A204.1 (cell line): ENCODE measurements around the gene IRS1.

Experiments
- FAIRE-seq: peaks from 2 replicates; lab custom pipeline; 2012; peaks lifted over from hg19 to GRCh38; lab: Jason Lieb, UNC

The IRS1 gene

DNA sequence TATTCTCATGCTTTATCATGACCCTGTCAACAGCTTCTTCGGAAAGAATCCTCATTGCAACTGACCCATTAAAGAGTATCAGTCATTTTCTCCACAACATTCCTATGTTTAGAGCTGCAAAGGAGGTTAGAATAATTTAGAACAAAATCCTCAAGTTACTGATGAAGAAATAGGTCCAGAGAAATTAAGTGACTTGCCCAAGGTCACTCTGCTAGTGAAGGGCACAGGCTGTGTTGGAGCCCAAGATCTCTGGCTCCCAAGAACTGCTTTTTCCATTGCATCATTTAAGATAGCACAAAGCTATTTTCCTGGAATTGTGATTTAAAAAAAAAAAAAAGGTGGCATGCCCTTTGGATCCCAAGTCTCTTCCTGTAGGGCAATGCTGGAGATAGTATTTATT is 9.6 kb downstream of the IRS1 start:
- FAIRE-seq: no peak

GRCh38 chr2:226788881-226789490 is 10.6 kb downstream of the IRS1 start:
- FAIRE-seq: no peak

DNA sequence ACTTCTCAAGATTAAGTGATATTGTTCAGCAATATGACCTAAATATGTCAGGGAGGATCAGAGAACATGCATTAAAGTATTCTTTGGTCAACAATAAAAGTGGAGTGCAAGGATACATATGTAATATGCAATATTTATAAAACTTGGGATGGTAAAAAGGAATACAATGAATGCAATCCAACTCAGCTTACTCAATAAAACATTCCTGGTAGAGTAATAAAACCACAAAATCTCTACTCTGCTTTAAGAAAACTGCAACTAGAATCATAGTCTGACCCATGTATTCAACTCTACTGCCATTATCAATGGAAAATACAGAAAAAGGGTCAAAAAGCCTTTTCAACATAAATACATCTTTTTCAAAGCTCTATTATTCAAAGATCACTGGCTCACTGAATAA is 11.6 kb downstream of the IRS1 start:
- FAIRE-seq: no peak

DNA sequence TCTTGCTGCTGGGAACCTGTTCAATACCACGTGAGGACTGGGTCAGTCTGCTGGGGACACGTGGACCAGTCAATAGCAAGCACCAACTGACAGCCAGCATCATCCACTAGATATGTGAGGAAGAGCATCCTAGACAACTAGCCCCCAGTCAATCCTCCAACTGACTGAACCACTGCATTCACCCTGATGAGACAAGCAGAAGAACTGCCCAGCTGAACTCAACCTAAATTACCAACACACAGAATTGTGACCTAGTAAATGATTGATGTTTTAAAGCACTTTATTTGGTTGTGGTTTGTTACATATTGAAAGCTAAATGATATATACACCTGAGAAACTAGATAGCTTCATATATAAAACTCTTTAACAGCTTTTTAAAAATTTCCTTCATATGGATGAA is 15.7 kb downstream of the IRS1 start:
- FAIRE-seq: no peak

DNA sequence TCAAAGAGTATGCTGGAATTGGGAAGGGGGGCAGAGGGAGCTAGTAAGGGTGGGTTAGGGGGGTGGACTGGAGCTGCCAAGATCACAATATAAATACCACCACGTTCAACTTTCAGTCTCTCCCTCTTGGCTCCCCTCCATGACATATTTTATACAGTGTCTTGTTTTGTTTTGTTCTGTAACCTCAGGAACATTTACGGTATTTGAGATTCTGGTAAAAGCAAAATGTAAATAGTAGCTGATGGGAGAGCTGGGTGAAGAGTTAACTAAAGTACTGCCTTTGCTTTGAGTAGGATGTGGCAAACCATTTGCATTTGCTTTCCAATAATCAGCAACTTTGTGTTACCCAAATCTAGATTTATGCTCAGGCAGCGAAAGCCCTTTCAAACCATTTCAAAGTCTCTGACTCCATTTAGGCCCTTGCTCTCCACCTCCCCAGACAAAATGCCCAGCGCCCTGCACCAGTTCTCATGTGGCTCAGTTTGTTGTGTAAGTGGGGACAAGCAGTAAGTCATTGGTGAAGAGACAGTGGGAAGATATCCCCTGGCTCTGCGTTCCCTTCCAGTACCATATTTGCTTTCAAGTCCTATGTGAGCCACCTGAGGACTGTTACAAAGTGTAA is 17.4 kb downstream of the IRS1 start:
- FAIRE-seq: no peak

GRCh38 chr2:226780431-226780830 is 19.2 kb downstream of the IRS1 start:
- FAIRE-seq: no peak

DNA sequence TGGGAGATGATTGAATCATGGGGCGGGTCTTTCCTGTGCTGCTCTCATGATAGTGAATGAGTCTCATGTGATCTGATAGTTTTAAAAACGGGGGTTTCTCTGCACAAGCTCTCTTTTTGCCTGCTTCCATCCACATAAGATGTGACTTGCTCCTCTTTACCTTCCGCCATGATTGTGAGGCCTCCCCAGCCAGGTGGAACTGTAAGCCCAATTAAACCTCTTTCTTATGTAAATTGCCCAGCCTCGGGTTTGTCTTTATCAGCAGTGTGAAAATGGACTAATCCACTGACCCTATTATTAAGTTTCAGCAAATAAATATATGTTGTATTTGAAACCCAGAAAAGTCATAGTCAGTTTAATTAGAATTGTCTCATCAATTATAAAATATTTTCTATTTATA is 22.0 kb downstream of the IRS1 start:
- FAIRE-seq: no peak

DNA sequence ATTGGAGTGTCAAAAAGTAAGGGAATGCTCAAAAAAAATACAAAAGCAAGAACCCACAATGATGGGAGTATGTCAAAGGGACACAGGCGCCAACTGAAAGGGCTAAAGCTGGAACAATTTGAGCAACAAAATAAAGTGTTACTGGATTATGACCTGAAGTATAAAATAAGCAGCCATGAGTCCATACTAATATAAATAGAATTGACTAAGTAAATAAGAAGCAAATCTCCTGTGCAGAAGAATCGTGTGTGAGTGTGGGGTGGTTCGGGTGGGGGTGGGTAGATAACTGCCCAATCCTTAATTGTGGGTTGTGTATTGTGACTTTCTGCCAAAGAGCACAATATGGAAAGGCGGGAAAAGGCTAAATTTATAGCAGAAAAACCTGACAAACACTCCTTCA is 23.5 kb downstream of the IRS1 start:
- no peak for FAIRE-seq

GRCh38 chr2:226775032-226775509 is 24.5 kb downstream of the IRS1 start:
- FAIRE-seq: no peak

- no peak for FAIRE-seq
These were observed 26.3 kb downstream of the IRS1 start for GRCh38 chr2:226773291-226773690.

GRCh38 chr2:226772389-226773179 is 27.0 kb downstream of the IRS1 start:
- no peak for FAIRE-seq

GRCh38 chr2:226771067-226771466 is 28.6 kb downstream of the IRS1 start:
- no peak for FAIRE-seq

DNA sequence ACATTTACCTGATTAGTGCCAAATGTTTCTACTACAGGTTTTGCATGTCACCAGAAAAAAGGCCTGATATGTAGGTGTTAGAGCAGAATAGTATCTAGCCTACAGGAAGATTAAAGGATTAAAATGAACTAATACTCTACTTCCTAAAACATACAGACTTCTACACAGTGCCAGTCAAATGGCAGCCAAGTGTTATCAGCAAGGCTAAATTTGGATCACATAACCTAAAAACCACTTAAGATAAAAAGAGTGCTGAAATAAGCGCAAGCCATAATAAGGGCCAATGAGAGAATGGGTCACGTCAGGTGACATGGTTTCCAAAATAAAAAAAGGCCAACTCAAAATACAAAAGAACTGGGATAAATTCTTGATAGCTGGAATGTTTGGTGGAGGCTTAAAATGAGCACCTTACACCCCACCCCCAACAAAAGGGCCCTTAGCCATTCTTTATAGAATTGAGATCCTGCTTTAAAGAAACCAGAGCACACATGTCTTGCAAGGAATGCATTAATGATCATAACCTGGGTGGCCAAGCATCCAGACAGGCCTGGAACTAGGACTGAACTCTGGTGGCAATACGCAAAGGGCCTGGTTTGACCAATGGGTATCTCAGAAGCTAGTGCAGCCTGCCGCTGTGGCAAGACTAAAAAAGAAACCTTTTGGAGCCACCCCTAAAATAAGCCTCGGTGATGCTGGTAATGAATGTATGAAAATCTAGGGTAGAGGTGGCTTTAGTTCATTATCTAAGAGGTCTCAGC is 32.4 kb downstream of the IRS1 start:
- FAIRE-seq: no peak

GRCh38 chr2:226766352-226767055 is 33.1 kb downstream of the IRS1 start:
- no peak for FAIRE-seq

DNA sequence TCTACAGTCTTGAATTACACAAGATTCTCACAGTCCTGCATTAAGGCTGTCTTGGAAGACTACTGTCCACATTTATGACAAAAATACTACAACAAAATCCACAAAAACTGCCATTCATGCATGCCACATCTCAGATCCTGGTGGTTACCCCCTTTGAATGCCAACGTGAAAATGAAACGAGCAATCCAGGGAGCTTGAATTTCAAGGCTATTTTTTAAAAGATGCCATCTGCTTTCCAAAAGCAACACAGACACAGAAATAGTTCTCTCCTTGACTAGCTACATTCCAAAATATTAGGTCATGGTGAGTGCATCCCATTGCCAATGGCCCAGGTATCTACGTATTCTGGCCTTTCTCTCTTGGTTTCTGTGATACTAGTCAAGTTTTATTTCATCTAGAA is 36.3 kb downstream of the IRS1 start:
- FAIRE-seq: no peak

DNA sequence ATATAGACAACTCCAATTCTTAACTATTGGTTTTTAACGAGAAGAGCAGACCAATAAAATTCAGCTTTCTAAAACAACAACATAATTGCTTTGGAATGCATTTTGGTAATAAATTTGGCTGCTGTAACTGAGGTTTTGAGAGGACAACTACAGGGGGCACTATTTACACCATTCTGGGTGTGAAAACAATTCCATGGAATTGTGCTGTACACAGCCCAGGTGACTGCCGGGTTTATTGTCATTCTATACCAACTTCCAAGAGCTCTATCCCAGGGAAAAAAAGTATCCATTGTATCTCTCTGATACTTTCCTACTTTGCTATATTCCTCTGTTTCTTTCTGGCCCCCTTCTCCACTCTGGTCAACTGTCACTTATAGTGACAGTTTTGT is 38.4 kb downstream of the IRS1 start:
- FAIRE-seq: no peak

GRCh38 chr2:226760412-226761194 is 39.0 kb downstream of the IRS1 start:
- no peak for FAIRE-seq

DNA sequence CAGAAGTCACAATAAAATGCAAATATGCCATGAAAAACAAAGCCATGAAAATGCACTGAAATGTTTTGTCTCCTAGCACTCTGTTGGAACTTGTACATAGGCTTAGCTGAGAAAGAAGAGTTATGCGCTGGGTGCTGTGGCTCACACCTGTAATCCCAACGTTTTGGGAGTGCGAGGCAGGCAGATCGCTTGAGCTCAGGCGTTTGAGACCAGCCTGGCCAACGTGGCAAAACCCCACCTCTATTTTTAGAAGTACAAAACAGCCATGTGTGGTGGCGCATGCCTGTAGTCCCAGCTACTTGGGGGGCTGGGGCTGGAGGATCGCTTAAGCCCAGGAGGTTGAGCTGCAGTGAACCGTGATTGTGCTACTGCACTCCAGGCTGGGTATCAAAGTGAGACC is 39.9 kb downstream of the IRS1 start:
- FAIRE-seq: no peak

DNA sequence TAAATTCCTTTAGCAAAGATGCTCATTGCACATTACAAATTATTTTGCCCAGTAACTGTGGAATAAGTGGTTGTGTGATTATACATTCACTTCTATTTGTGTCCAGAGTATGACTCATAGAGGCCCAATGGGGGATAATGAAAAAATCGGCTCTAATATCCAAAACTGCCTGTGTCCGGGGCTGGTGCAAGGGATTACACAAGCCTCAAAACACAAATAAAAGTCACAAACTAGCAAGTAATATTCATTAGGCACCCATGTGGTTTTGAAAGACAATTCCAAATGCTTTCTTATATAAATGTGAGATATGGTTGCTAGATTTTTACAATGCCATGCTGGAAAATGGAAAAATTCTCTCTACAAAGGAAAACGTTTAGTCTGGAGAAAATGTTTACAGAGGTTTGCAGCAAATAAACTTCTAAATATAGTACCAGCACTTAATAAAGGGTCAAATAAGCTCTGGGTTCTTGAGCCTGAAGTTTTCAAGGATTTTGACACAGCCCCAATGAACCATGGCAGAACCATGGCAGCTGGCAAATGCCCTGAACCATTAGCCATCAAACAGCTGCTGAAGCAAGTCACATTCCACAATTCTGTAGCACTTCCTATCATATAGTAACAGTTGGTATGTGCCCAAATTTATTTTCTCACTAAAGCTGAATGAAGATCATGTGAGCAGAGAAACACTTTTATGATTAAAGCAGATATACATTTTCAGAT is 40.5 kb downstream of the IRS1 start:
- FAIRE-seq: no peak

GRCh38 chr2:226756131-226756530 is 43.5 kb downstream of the IRS1 start:
- no peak for FAIRE-seq

DNA sequence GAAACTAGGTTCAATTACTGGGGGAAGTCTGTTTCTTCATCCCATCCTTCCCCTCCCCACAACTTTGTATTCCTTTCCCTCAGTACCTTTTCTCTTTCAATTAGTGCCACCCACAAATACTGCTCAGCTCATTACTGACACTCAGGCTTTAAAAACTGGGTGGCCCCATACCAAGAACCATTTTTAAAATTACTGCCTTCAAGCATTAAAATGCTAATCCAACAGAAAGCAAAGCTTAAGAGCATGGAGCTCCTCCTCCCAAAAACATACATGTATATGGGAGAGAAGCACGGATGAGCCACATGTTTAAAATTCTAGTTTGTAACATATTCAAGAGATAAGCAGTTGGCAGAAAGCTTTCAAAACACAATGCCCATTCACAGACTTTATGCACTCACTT is 44.0 kb downstream of the IRS1 start:
- no peak for FAIRE-seq
